WTC11 (cell line): ENCODE data around the gene STARD5. TPM values are rescaled to one million over a fixed set of nuclear protein-coding genes. Genes with fewer than 3 reads are reported as not detected.

Experiments
- ATAC-seq: fragments of 200-7000 bp; cut with Tn5 transposase; 2 replicates; pipeline ENCODE4 v1.10.0; 2021; ENCODE audit warnings: mild to moderate bottlenecking, moderate library complexity
- CTCF ChIA-PET: fragments of 300-600 bp; sonication (Branson Sonifier 250); formaldehyde crosslinking; loops from one replicate; lab custom pipeline; 2021; ENCODE audit warnings: antibody characterized with exemption; lab: Charles Lee
- POLR2A ChIA-PET: fragments of 350-600 bp; sonication (Branson Sonifier 250); formaldehyde crosslinking; loops from one replicate; lab custom pipeline; 2021; ENCODE audit warnings: antibody characterized with exemption; lab: Charles Lee
- DNase-seq: peaks from one replicate; pipeline ENCODE4 v3.0.0; 2021; ENCODE audit warnings: low spot score
- H3K27ac Mint-ChIP-seq: 2 replicates; pipeline ENCODE4 v1.8.0; 2021; ENCODE audit warnings: mixed read lengths
- H3K27me3 Mint-ChIP-seq: 2 replicates; pipeline ENCODE4 v1.8.0; 2021; ENCODE audit warnings: low read depth, mild to moderate bottlenecking, moderate library complexity, mixed read lengths
- H3K36me3 Mint-ChIP-seq: 2 replicates; pipeline ENCODE4 v1.8.0; 2021; ENCODE audit warnings: mixed read lengths
- H3K4me1 Mint-ChIP-seq: 2 replicates; pipeline ENCODE4 v1.8.0; 2022; ENCODE audit warnings: mixed read lengths
- H3K4me3 Mint-ChIP-seq: 2 replicates; pipeline ENCODE4 v1.8.0; 2021; ENCODE audit warnings: mild to moderate bottlenecking, moderate library complexity, mixed read lengths
- H3K9me3 Mint-ChIP-seq: 2 replicates; pipeline ENCODE4 v1.8.0; 2021; ENCODE audit warnings: mixed read lengths
- ARID4B ChIP-seq: sonication (generic); formaldehyde crosslinking; IDR thresholded peaks from 2 replicates; pipeline ENCODE4 v1.8.0; 2023; ENCODE audit warnings: missing genetic modification reagents, mild to moderate bottlenecking, borderline replicate concordance
- ATF3 ChIP-seq: sonication (generic); formaldehyde crosslinking; conservative IDR thresholded peaks from 2 replicates; pipeline ENCODE4 v1.8.1; 2022; ENCODE audit warnings: mild to moderate bottlenecking, missing genetic modification reagents
- CDX4 ChIP-seq: fragments of 250-450 bp; sonication (Bioruptor Pico); IDR thresholded peaks from 2 replicates; pipeline ENCODE4 v1.9.0; 2021; ENCODE audit warnings: moderate library complexity, mild to moderate bottlenecking, inconsistent platforms, borderline replicate concordance
- EMX1 ChIP-seq: fragments of 250-450 bp; sonication (Bioruptor Pico); IDR thresholded peaks from 2 replicates; pipeline ENCODE4 v1.8.0; 2021; ENCODE audit warnings: mild to moderate bottlenecking
- ETV6 ChIP-seq: sonication (generic); formaldehyde crosslinking; IDR thresholded peaks from 2 replicates; pipeline ENCODE4 v1.8.1; 2022; ENCODE audit warnings: mild to moderate bottlenecking, missing genetic modification reagents
- FOXP4 ChIP-seq: sonication (generic); formaldehyde crosslinking; IDR thresholded peaks from 2 replicates; pipeline ENCODE4 v1.8.0; 2022; ENCODE audit warnings: mild to moderate bottlenecking, missing genetic modification reagents
- HMGA2 ChIP-seq: fragments of 250-450 bp; sonication (Bioruptor Pico); IDR thresholded peaks from 2 replicates; pipeline ENCODE4 v1.4.0; 2021; ENCODE audit warnings: mild to moderate bottlenecking, moderate library complexity
- MYBL2 ChIP-seq: sonication (generic); formaldehyde crosslinking; IDR thresholded peaks from 2 replicates; pipeline ENCODE4 v1.8.1; 2023; ENCODE audit warnings: mild to moderate bottlenecking, moderate library complexity, missing genetic modification reagents
- PRDM15 ChIP-seq: sonication (generic); formaldehyde crosslinking; IDR thresholded peaks from 2 replicates; pipeline ENCODE4 v1.8.0; 2022; ENCODE audit warnings: missing genetic modification reagents
- PREB ChIP-seq: sonication (generic); formaldehyde crosslinking; IDR thresholded peaks from 2 replicates; pipeline ENCODE4 v1.8.1; 2022; ENCODE audit warnings: mild to moderate bottlenecking, missing genetic modification reagents, moderate library complexity, borderline replicate concordance
- RORB ChIP-seq: fragments of 250-450 bp; sonication (Bioruptor Pico); IDR thresholded peaks from 2 replicates; pipeline ENCODE4 v1.9.0; 2021; ENCODE audit warnings: mild to moderate bottlenecking
- SOX15 ChIP-seq: fragments of 250-450 bp; sonication (Bioruptor Pico); IDR thresholded peaks from 2 replicates; pipeline ENCODE4 v1.9.0; 2021; ENCODE audit warnings: mild to moderate bottlenecking
- ZNF121 ChIP-seq: sonication (generic); formaldehyde crosslinking; IDR thresholded peaks from 2 replicates; pipeline ENCODE4 v1.8.0; 2023; ENCODE audit warnings: missing genetic modification reagents
- ZNF263 ChIP-seq: sonication (generic); formaldehyde crosslinking; IDR thresholded peaks from 2 replicates; pipeline ENCODE4 v1.8.1; 2022; ENCODE audit warnings: low read depth, mild to moderate bottlenecking, moderate library complexity, missing genetic modification reagents
- ZNF425 ChIP-seq: fragments of 250-450 bp; sonication (Bioruptor Pico); conservative IDR thresholded peaks from 2 replicates; pipeline ENCODE4 v1.9.0; 2021; ENCODE audit warnings: mild to moderate bottlenecking
- total RNA-seq: library from RNA; stranded (reverse); gene quantifications from 3 replicates; pipeline ENCODE4 v1.2.3, GENCODE V29; 2021

Gene STARD5
- total RNA-seq, 1 experiment from 2014 or later, result 6.8 TPM

GRCh38 chr15:81301385-81301784 is 22.6 kb downstream of the STARD5 start:
- H3K9me3 Mint-ChIP-seq, result no peaks in the 10 kb centered on the region
- ChIA-PET POLR2A (no interaction called here), CTCF (interaction anchor here (0.9 to 1.2 kb wide), 2 partner anchors 23 to 36 kb away, joined by 5 to 7 read pairs; partner anchors contain the start of gene STARD5)
- ATAC-seq (no peak), DNase-seq (no peak)
- no peak overlapping the region for H3K4me3 Mint-ChIP-seq
- TF ChIP-seq MYBL2 (CRISPR knock-in tag) (no peak), ZNF425 (CRISPR knock-in tag) (no peak), ATF3 (no peak)
- H3K36me3 Mint-ChIP-seq, result no peaks in the 10 kb centered on the region
- H3K27ac Mint-ChIP-seq, result no peak overlapping the region
- H3K27me3 Mint-ChIP-seq, result no peaks in the 10 kb centered on the region
- H3K4me1 Mint-ChIP-seq, result peaks cover 39% of the 10 kb centered on the region

GRCh38 chr15:81299630-81300273 is 24.2 kb downstream of the STARD5 start:
- peaks cover 8% of the 10 kb centered on the region for H3K27me3 Mint-ChIP-seq
- no peak for TF ChIP-seq PRDM15 (CRISPR knock-in tag)
- TF ChIP-seq CDX4, result no peak
- no peak for TF ChIP-seq FOXP4
- TF ChIP-seq ZNF121 (CRISPR knock-in tag), result no peak
- TF ChIP-seq RORB (CRISPR knock-in tag), result no peak
- TF ChIP-seq ARID4B (CRISPR knock-in tag), result no peak
- TF ChIP-seq SOX15 (CRISPR knock-in tag), result no peak
- no peak for TF ChIP-seq EMX1
- TF ChIP-seq HMGA2 (CRISPR knock-in tag), result no peak
- no peak for TF ChIP-seq ZNF425 (CRISPR knock-in tag)
- no peak; the same call in 1 of the 2 replicates for TF ChIP-seq ZNF263 (CRISPR knock-in tag)
- TF ChIP-seq ETV6 (CRISPR knock-in tag), result no peak
- no peak for TF ChIP-seq PREB (CRISPR knock-in tag)

More at GRCh38 chr15:81299630-81300273, 24.2 kb downstream of the STARD5 start:
- no peak for ATAC-seq
- H3K27ac Mint-ChIP-seq, result no peak overlapping the region
- ChIA-PET CTCF (interaction anchor here (1.6 kb wide), 1 partner anchor 34 kb away, joined by 7 read pairs; no protein-coding TSS in a partner anchor), POLR2A (no interaction called here)
- no peak overlapping the region for H3K4me3 Mint-ChIP-seq
- H3K4me1 Mint-ChIP-seq, result peaks cover 44% of the 10 kb centered on the region
- no peak for DNase-seq
- H3K36me3 Mint-ChIP-seq, result no peaks in the 10 kb centered on the region
- no peaks in the 10 kb centered on the region for H3K9me3 Mint-ChIP-seq
